ENCODE results near the gene HGF.

DNA sequence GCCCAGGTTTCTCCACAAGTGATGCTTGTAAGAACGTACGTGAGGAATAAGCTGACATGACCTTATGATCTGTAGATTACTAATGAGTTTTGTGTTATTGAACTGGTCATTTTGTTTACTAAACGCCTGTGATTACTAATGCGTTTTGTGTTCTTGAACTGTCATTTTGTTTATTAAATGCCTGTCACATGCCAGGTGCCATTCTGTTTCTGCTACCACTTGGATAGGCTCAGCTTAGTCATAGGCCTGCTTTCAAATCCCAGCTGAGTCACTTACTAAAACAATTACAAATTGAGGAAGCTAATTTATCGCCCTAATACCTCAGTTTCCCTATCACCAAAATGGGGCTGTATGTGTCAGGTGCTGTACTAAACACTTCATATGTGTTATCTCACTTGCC lies 4.7 kb upstream of the HGF start:
- TF ChIP-seq, protein P1, sequence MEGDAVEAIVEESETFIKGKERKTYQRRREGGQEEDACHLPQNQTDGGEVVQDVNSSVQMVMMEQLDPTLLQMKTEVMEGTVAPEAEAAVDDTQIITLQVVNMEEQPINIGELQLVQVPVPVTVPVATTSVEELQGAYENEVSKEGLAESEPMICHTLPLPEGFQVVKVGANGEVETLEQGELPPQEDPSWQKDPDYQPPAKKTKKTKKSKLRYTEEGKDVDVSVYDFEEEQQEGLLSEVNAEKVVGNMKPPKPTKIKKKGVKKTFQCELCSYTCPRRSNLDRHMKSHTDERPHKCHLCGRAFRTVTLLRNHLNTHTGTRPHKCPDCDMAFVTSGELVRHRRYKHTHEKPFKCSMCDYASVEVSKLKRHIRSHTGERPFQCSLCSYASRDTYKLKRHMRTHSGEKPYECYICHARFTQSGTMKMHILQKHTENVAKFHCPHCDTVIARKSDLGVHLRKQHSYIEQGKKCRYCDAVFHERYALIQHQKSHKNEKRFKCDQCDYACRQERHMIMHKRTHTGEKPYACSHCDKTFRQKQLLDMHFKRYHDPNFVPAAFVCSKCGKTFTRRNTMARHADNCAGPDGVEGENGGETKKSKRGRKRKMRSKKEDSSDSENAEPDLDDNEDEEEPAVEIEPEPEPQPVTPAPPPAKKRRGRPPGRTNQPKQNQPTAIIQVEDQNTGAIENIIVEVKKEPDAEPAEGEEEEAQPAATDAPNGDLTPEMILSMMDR (conservative IDR thresholded peaks at IDR 0.05; ENCODE audit: low read length): no peak
- TF ChIP-seq EZH2phosphoT487 (IDR thresholded peaks at IDR 0.05; ENCODE audit: borderline replicate concordance, low read depth, low read length): no peak
